Activated naive CD4-positive, alpha-beta T cell treated with anti-CD3 and anti-CD28 coated beads, Interleukin-2, amount 50 U/mL, for 24 hours (primary cell): ENCODE results near the gene TAF11L11.
"Not testable (repeated sequence)": the region's sequence is repeated elsewhere in the genome, so short reads cannot be mapped to it uniquely, and the experiment has no call there.

ENCODE experiments used
- H3K27ac Mint-ChIP-seq: one replicate; pipeline ENCODE4 v1.8.0; 2021; ENCODE audit warnings: mild to moderate bottlenecking, mixed read lengths
- H3K27me3 Mint-ChIP-seq: one replicate; pipeline ENCODE4 v1.8.0; 2021; ENCODE audit warnings: mixed read lengths
- H3K36me3 Mint-ChIP-seq: one replicate; pipeline ENCODE4 v1.8.0; 2021; ENCODE audit warnings: mixed read lengths
- H3K4me1 Mint-ChIP-seq: one replicate; pipeline ENCODE4 v1.8.0; 2021; ENCODE audit warnings: mixed read lengths
- H3K4me3 Mint-ChIP-seq: one replicate; pipeline ENCODE4 v1.8.0; 2021; ENCODE audit warnings: mild to moderate bottlenecking, mixed read lengths
- H3K9me3 Mint-ChIP-seq: one replicate; pipeline ENCODE4 v1.8.0; 2021; ENCODE audit warnings: mixed read lengths

Gene TAF11L11

GRCh38 chr5:17603880-17604279, at the start of gene TAF11L11:
TAF11L11 (plus strand) TSS chr5:17604183.
- H3K36me3 Mint-ChIP-seq, H3K27ac Mint-ChIP-seq, H3K4me1 Mint-ChIP-seq: not testable (repeated sequence)

GRCh38 chr5:17585658-17586057, 18.3 kb upstream of the TAF11L11 start, which contains the start of gene TAF11L7:
TAF11L7 (minus strand) TSS chr5:17585758.
- not testable (repeated sequence) for H3K4me3 Mint-ChIP-seq, H3K27ac Mint-ChIP-seq, H3K27me3 Mint-ChIP-seq, H3K9me3 Mint-ChIP-seq, H3K36me3 Mint-ChIP-seq, H3K4me1 Mint-ChIP-seq

More at GRCh38 chr5:17603880-17604279, at the start of gene TAF11L11:
- not testable (repeated sequence) for H3K9me3 Mint-ChIP-seq, H3K4me3 Mint-ChIP-seq, H3K27me3 Mint-ChIP-seq

GRCh38 chr5:17590860-17591259, 13.1 kb upstream of the TAF11L11 start, which contains the start of gene TAF11L8:
TAF11L8 (minus strand) TSS chr5:17590960.
- not testable (repeated sequence) for H3K9me3 Mint-ChIP-seq, H3K4me1 Mint-ChIP-seq, H3K27ac Mint-ChIP-seq, H3K27me3 Mint-ChIP-seq, H3K36me3 Mint-ChIP-seq, H3K4me3 Mint-ChIP-seq

GRCh38 chr5:17594255-17594654, 9.7 kb upstream of the TAF11L11 start, which contains the start of gene TAF11L9:
TAF11L9 (minus strand) TSS chr5:17594394.
- H3K27ac Mint-ChIP-seq, H3K36me3 Mint-ChIP-seq, H3K9me3 Mint-ChIP-seq, H3K4me1 Mint-ChIP-seq, H3K27me3 Mint-ChIP-seq, H3K4me3 Mint-ChIP-seq: not testable (repeated sequence)

GRCh38 chr5:17597728-17598127, 6.3 kb upstream of the TAF11L11 start, which contains the start of gene TAF11L10:
TAF11L10 (minus strand) TSS chr5:17597828.
- not testable (repeated sequence) for H3K4me1 Mint-ChIP-seq, H3K27me3 Mint-ChIP-seq, H3K27ac Mint-ChIP-seq, H3K36me3 Mint-ChIP-seq, H3K4me3 Mint-ChIP-seq, H3K9me3 Mint-ChIP-seq

- Mint-ChIP-seq H3K4me3 (no peak overlapping the region), H3K27ac (no peak overlapping the region), H3K9me3 (peaks cover 9% of the 10 kb centered on the region)
Observed at GRCh38 chr5:17604951-17605350, 968 bp downstream of the TAF11L11 start.

GRCh38 chr5:17607461-17607860, 3.5 kb downstream of the TAF11L11 start:
- not testable (repeated sequence) for H3K36me3 Mint-ChIP-seq, H3K27me3 Mint-ChIP-seq, H3K4me1 Mint-ChIP-seq, H3K9me3 Mint-ChIP-seq, H3K27ac Mint-ChIP-seq, H3K4me3 Mint-ChIP-seq

More at GRCh38 chr5:17604951-17605350, 968 bp downstream of the TAF11L11 start:
- no peaks in the 10 kb centered on the region for H3K4me1 Mint-ChIP-seq
- H3K36me3 Mint-ChIP-seq, result no peaks in the 10 kb centered on the region
- no peaks in the 10 kb centered on the region for H3K27me3 Mint-ChIP-seq

GRCh38 chr5:17610092-17610491, 6.1 kb downstream of the TAF11L11 start, which contains the start of gene TAF11L12:
TAF11L12 (plus strand) TSS chr5:17610392.
- H3K36me3 Mint-ChIP-seq, H3K4me3 Mint-ChIP-seq, H3K27me3 Mint-ChIP-seq, H3K9me3 Mint-ChIP-seq, H3K27ac Mint-ChIP-seq, H3K4me1 Mint-ChIP-seq: not testable (repeated sequence)

GRCh38 chr5:17614872-17615605, 11.1 kb downstream of the TAF11L11 start:
- Mint-ChIP-seq H3K27me3 (no peaks in the 10 kb centered on the region), H3K4me3 (no peak overlapping the region), H3K4me1 (no peaks in the 10 kb centered on the region), H3K9me3 (no peaks in the 10 kb centered on the region), H3K27ac (no peak overlapping the region), H3K36me3 (no peaks in the 10 kb centered on the region)

- no peak overlapping the region for H3K27ac Mint-ChIP-seq
- H3K36me3 Mint-ChIP-seq, result no peaks in the 10 kb centered on the region
- no peaks in the 10 kb centered on the region for H3K9me3 Mint-ChIP-seq
- H3K4me3 Mint-ChIP-seq, result no peak overlapping the region
- H3K27me3 Mint-ChIP-seq, result no peaks in the 10 kb centered on the region
- no peaks in the 10 kb centered on the region for H3K4me1 Mint-ChIP-seq
Observed at GRCh38 chr5:17619354-17619753, 15.4 kb downstream of the TAF11L11 start.

- H3K4me1 Mint-ChIP-seq, result no peaks in the 10 kb centered on the region
- no peaks in the 10 kb centered on the region for H3K27me3 Mint-ChIP-seq
- no peak overlapping the region for H3K4me3 Mint-ChIP-seq
- no peak overlapping the region for H3K27ac Mint-ChIP-seq
- H3K36me3 Mint-ChIP-seq, result no peaks in the 10 kb centered on the region
- H3K9me3 Mint-ChIP-seq, result no peaks in the 10 kb centered on the region
Observed at GRCh38 chr5:17620627-17621026, 16.6 kb downstream of the TAF11L11 start.

- H3K36me3 Mint-ChIP-seq, result no peaks in the 10 kb centered on the region
- no peaks in the 10 kb centered on the region for H3K4me1 Mint-ChIP-seq
- H3K27me3 Mint-ChIP-seq, result no peaks in the 10 kb centered on the region
- H3K9me3 Mint-ChIP-seq, result peaks cover 5% of the 10 kb centered on the region
- H3K4me3 Mint-ChIP-seq, result no peak overlapping the region
- H3K27ac Mint-ChIP-seq, result no peak overlapping the region
Observed at GRCh38 chr5:17625686-17626085, 21.7 kb downstream of the TAF11L11 start.

GRCh38 chr5:17631788-17632187, 27.8 kb downstream of the TAF11L11 start, which contains the start of gene TAF11L13:
TAF11L13 (plus strand) TSS chr5:17632088.
- not testable (repeated sequence) for H3K9me3 Mint-ChIP-seq, H3K27me3 Mint-ChIP-seq, H3K27ac Mint-ChIP-seq, H3K36me3 Mint-ChIP-seq, H3K4me3 Mint-ChIP-seq, H3K4me1 Mint-ChIP-seq

GRCh38 chr5:17634160-17634559, 30.2 kb downstream of the TAF11L11 start, which contains the start of gene TAF11L14:
TAF11L14 (plus strand) TSS chr5:17634460.
- H3K27ac Mint-ChIP-seq, result no peak within 1 kb of the TSS
- H3K9me3 Mint-ChIP-seq, result peaks cover under 1% of the 10 kb centered on the region
- H3K36me3 Mint-ChIP-seq, result no peaks in the 10 kb centered on the region
- H3K4me1 Mint-ChIP-seq, result no peaks in the 10 kb centered on the region
- H3K27me3 Mint-ChIP-seq, result no peaks in the 10 kb centered on the region
- H3K4me3 Mint-ChIP-seq, result no peak within 1 kb of the TSS

- H3K27me3 Mint-ChIP-seq, H3K27ac Mint-ChIP-seq, H3K4me3 Mint-ChIP-seq, H3K36me3 Mint-ChIP-seq, H3K4me1 Mint-ChIP-seq, H3K9me3 Mint-ChIP-seq: not testable (repeated sequence)
Observed at GRCh38 chr5:17649232-17649631, 45.2 kb downstream of the TAF11L11 start.

- H3K4me1 Mint-ChIP-seq, H3K4me3 Mint-ChIP-seq, H3K27ac Mint-ChIP-seq, H3K9me3 Mint-ChIP-seq, H3K27me3 Mint-ChIP-seq, H3K36me3 Mint-ChIP-seq: not testable (repeated sequence)
Observed at GRCh38 chr5:17655201-17655759, 51.3 kb downstream of the TAF11L11 start.
